Liver (tissue), 9 donors: ENCODE measurements around the gene C3orf20. TPM values are rescaled to one million over a fixed set of nuclear protein-coding genes. Genes with fewer than 3 reads are reported as not detected.
A peak's percentile ranks its signal among the peaks of the same experiment; 100 is the strongest.

ENCODE experiments used
- DNase-seq: peaks from one replicate; pipeline ENCODE4 v3.0.0-alpha.2; 2017; ENCODE audit warnings: low spot score
- H3K27ac ChIP-seq, 2 donors: one replicate each; pipeline ENCODE4 v1.7.0; 2013; ENCODE audit warnings: inconsistent platforms in 2 of 2, low read length in 2 of 2, control low read depth in 1 of 2, low read depth in 1 of 2, mild to moderate bottlenecking in 1 of 2
- H3K27me3 ChIP-seq, 4 donors: one replicate each; pipeline versions ENCODE4 v1.6.1 to v1.7.0; 2013; ENCODE audit warnings: low read length in 3 of 4, inconsistent platforms in 1 of 4, mild to moderate bottlenecking in 1 of 4, moderate library complexity in 1 of 4; ENCODE audit not compliant: control insufficient read depth in 4 of 4, insufficient read depth in 4 of 4
- H3K36me3 ChIP-seq, 4 donors: one replicate each; pipeline versions ENCODE4 v1.6.1 to v1.7.0; 2013; ENCODE audit warnings: low read length in 3 of 4, mild to moderate bottlenecking in 3 of 4, low read depth in 1 of 4, moderate library complexity in 1 of 4; ENCODE audit not compliant: control insufficient read depth in 4 of 4, insufficient read depth in 3 of 4
- H3K4me1 ChIP-seq, 4 donors: one replicate each; pipeline versions ENCODE4 v1.6.1 to v1.7.0; 2013; ENCODE audit warnings: low read length in 3 of 4, mild to moderate bottlenecking in 3 of 4, moderate library complexity in 1 of 4; ENCODE audit not compliant: control insufficient read depth in 4 of 4, insufficient read depth in 4 of 4
- H3K4me3 ChIP-seq, 3 donors: one replicate each; pipeline versions ENCODE4 v1.6.1 to v1.7.0; 2013; ENCODE audit warnings: low read length in 3 of 3, control low read depth in 1 of 3, low read depth in 1 of 3, mild to moderate bottlenecking in 1 of 3
- H3K9ac ChIP-seq, 2 donors: one replicate each; pipeline ENCODE4 v1.7.0; 2013; ENCODE audit warnings: low read length in 2 of 2, mild to moderate bottlenecking in 2 of 2, moderate library complexity in 2 of 2, control low read depth in 1 of 2, low read depth in 1 of 2
- H3K9me3 ChIP-seq, 4 donors: one replicate each; pipeline versions ENCODE4 v1.6.1 to v1.7.0; 2013; ENCODE audit warnings: low read length in 3 of 4; ENCODE audit not compliant: control insufficient read depth in 4 of 4
- ATF3 ChIP-seq: IDR thresholded peaks from 2 replicates; pipeline ENCODE4 v1.6.1; 2016; ENCODE audit warnings: antibody characterized with exemption
- CTCF ChIP-seq: fragments of 150-350 bp; IDR thresholded peaks from 2 replicates; pipeline ENCODE4 v1.5.1; 2017; ENCODE audit warnings: improper control_type of control experiment, low read depth, low read length; ENCODE audit not compliant: missing input control
- FOXA1 ChIP-seq: IDR thresholded peaks from 2 replicates; pipeline ENCODE4 v1.6.1; 2016; ENCODE audit warnings: antibody characterized with exemption
- FOXA2 ChIP-seq: IDR thresholded peaks from 2 replicates; pipeline ENCODE4 v1.6.1; 2016; ENCODE audit warnings: antibody characterized with exemption
- GABPA ChIP-seq, 2 donors: IDR thresholded peaks in 1 of 2; conservative IDR thresholded peaks in 1 of 2; 2 replicates each; pipeline ENCODE4 v1.6.1; 2016; ENCODE audit warnings: antibody characterized with exemption in 2 of 2, mild to moderate bottlenecking in 1 of 2, moderate library complexity in 1 of 2
- HNF4A ChIP-seq, 2 donors: conservative IDR thresholded peaks; 2 replicates each; pipeline ENCODE4 v1.6.1; 2016; ENCODE audit warnings: antibody characterized with exemption in 2 of 2, mild to moderate bottlenecking in 2 of 2
- JUND ChIP-seq, 2 donors: IDR thresholded peaks; 2 replicates each; pipeline ENCODE4 v1.6.1; 2016; ENCODE audit warnings: antibody characterized with exemption in 2 of 2
- RAD21 ChIP-seq, 2 donors: IDR thresholded peaks; 2 replicates each; pipeline ENCODE4 v1.6.1; 2016; ENCODE audit warnings: antibody characterized with exemption in 2 of 2, mild to moderate bottlenecking in 2 of 2
- RXRA ChIP-seq, 2 donors: IDR thresholded peaks; 2 replicates each; pipeline ENCODE4 v1.6.1; 2017 to 2018; ENCODE audit warnings: antibody characterized with exemption in 2 of 2, mild to moderate bottlenecking in 1 of 2
- YY1 ChIP-seq: IDR thresholded peaks from 2 replicates; pipeline ENCODE4 v1.6.1; 2016; ENCODE audit warnings: antibody characterized with exemption, mild to moderate bottlenecking
- WGBS: extraction: QIAGEN DNeasy Blood & Tissue Kit; methylation state at CpG from one replicate; pipeline ENCODE4 v1.1.7; 2013; 5-methylcytosine and 5-hydroxymethylcytosine counted together
- polyA plus RNA-seq, 2 donors: library from polyadenylated mRNA; stranded (reverse) in 1 of 2; unstranded in 1 of 2; fragments of 200-250 nt in 1 of 2; fragments of >200 nt in 1 of 2; fragmentation: Nextera tagmentation in 1 of 2; extraction: Ambion mirVana in 1 of 2; gene quantifications; one replicate each; pipeline versions ENCODE4 v1.2.1 to v1.2.3, GENCODE V29; 2013 to 2015
- total RNA-seq, 2 donors: library from RNA; depleted of rRNA; stranded (reverse); fragments of >200 nt; gene quantifications; one replicate each; pipeline ENCODE4 v1.2.3, GENCODE V29; 2014
- TF ChIP-seq, protein P1 (sequence below): IDR thresholded peaks from 2 replicates; pipeline ENCODE4 v1.6.1; 2016; ENCODE audit warnings: antibody characterized with exemption
- TF ChIP-seq, protein P2 (sequence below): IDR thresholded peaks from 2 replicates; pipeline ENCODE4 v1.6.1; 2016; ENCODE audit warnings: antibody characterized with exemption, mild to moderate bottlenecking
- donor health status: healthy.
- donor health status: healthy.
- donor health status: healthy.
- donor health status: healthy.
- donor health status: healthy.

Gene C3orf20
- total and polyA plus RNA-seq, 4 donors = 0.05 to 0.08 TPM; not detected in 2

- no peaks in the 10 kb centered on the region for H3K27me3 ChIP-seq
- TF ChIP-seq RXRA (IDR thresholded peaks at IDR 0.05) (peak; percentile 12 to 33), HNF4A (conservative IDR thresholded peaks at IDR 0.05) (peak in 1 of 2 donors; percentile 15), ATF3 (no peak)
- no peak overlapping the region for H3K4me3 ChIP-seq
- WGBS = 40% methylated on average over 1 of the region's 1 CpG
- H3K36me3 ChIP-seq = no peaks in the 10 kb centered on the region
- no peak overlapping the region for H3K27ac ChIP-seq
- no peak for DNase-seq
- H3K9ac ChIP-seq = no peak overlapping the region
- no peaks in the 10 kb centered on the region for H3K4me1 ChIP-seq
- no peaks in the 10 kb centered on the region for H3K9me3 ChIP-seq
Observed at GRCh38 chr3:14698601-14699244, 23.8 kb downstream of the C3orf20 start.

DNA sequence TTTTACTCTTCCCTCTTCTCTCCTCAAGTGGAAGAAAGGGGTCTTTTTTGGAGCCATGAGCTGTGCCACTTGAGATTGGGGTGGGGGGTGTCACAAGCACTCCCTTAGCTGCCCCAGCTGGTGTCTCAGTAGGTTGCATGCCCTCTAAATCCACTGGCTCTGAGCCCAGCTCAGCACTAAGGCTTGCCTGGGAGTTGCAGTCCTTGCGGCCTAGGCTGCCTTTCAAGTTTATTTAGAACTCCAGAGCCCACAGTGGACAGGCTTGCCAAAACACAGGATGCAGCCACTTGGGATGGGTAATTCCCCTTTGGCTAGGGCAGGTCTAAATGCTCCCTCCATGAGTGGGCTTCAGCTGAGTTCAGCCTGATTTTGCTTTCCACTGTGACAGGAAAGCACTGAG is 24.7 kb downstream of the C3orf20 start:
- no peaks in the 10 kb centered on the region for H3K4me1 ChIP-seq
- DNase-seq = no peak
- WGBS = 79% methylated on average over 1 of the region's 1 CpG

More for the DNA sequence above, 24.7 kb downstream of the C3orf20 start:
- H3K27ac ChIP-seq = no peak overlapping the region
- no peak overlapping the region for H3K9ac ChIP-seq
- TF ChIP-seq, protein P1, sequence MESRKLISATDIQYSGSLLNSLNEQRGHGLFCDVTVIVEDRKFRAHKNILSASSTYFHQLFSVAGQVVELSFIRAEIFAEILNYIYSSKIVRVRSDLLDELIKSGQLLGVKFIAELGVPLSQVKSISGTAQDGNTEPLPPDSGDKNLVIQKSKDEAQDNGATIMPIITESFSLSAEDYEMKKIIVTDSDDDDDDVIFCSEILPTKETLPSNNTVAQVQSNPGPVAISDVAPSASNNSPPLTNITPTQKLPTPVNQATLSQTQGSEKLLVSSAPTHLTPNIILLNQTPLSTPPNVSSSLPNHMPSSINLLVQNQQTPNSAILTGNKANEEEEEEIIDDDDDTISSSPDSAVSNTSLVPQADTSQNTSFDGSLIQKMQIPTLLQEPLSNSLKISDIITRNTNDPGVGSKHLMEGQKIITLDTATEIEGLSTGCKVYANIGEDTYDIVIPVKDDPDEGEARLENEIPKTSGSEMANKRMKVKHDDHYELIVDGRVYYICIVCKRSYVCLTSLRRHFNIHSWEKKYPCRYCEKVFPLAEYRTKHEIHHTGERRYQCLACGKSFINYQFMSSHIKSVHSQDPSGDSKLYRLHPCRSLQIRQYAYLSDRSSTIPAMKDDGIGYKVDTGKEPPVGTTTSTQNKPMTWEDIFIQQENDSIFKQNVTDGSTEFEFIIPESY = no peak
- no peak for TF ChIP-seq RXRA (IDR thresholded peaks at IDR 0.05)
- no peak for TF ChIP-seq FOXA1
- TF ChIP-seq JUND (IDR thresholded peaks at IDR 0.05) = no peak
- no peak for TF ChIP-seq ATF3
- TF ChIP-seq RAD21 (IDR thresholded peaks at IDR 0.05) = no peak
- no peak for TF ChIP-seq FOXA2
- TF ChIP-seq YY1 = no peak
- TF ChIP-seq, protein P2, sequence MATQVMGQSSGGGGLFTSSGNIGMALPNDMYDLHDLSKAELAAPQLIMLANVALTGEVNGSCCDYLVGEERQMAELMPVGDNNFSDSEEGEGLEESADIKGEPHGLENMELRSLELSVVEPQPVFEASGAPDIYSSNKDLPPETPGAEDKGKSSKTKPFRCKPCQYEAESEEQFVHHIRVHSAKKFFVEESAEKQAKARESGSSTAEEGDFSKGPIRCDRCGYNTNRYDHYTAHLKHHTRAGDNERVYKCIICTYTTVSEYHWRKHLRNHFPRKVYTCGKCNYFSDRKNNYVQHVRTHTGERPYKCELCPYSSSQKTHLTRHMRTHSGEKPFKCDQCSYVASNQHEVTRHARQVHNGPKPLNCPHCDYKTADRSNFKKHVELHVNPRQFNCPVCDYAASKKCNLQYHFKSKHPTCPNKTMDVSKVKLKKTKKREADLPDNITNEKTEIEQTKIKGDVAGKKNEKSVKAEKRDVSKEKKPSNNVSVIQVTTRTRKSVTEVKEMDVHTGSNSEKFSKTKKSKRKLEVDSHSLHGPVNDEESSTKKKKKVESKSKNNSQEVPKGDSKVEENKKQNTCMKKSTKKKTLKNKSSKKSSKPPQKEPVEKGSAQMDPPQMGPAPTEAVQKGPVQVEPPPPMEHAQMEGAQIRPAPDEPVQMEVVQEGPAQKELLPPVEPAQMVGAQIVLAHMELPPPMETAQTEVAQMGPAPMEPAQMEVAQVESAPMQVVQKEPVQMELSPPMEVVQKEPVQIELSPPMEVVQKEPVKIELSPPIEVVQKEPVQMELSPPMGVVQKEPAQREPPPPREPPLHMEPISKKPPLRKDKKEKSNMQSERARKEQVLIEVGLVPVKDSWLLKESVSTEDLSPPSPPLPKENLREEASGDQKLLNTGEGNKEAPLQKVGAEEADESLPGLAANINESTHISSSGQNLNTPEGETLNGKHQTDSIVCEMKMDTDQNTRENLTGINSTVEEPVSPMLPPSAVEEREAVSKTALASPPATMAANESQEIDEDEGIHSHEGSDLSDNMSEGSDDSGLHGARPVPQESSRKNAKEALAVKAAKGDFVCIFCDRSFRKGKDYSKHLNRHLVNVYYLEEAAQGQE = no peak
- TF ChIP-seq GABPA (IDR thresholded peaks at IDR 0.05 in 1 of 2, conservative IDR thresholded peaks at IDR 0.05 in 1 of 2) = no peak
- no peak for TF ChIP-seq CTCF
- H3K9me3 ChIP-seq = no peaks in the 10 kb centered on the region
- H3K27me3 ChIP-seq = no peaks in the 10 kb centered on the region
- no peak overlapping the region for H3K4me3 ChIP-seq
- no peaks in the 10 kb centered on the region for H3K36me3 ChIP-seq
